DOHH2 (cell line): Measurements from ENCODE around the gene OLIG3.

Experiments used
- CTCF ChIP-seq: fragments of 200-600 bp; sonication (generic); IDR thresholded peaks from one replicate; pipeline ENCODE4 v1.5.1; 2014; ENCODE audit warnings: antibody characterized with exemption, mild to moderate bottlenecking, low read depth, low read length; ENCODE audit not compliant: poor library complexity, severe bottlenecking
- EZH2phosphoT487 ChIP-seq: fragments of 200-600 bp; sonication (generic); IDR thresholded peaks from 2 replicates; pipeline ENCODE4 v1.6.1; 2017; ENCODE audit warnings: borderline replicate concordance, mild to moderate bottlenecking, antibody characterized with exemption, low read length, moderate library complexity, mixed read lengths

- no peak for TF ChIP-seq CTCF
- no peak for TF ChIP-seq EZH2phosphoT487
These were observed 48.5 kb upstream of the OLIG3 start for GRCh38 chr6:137542713-137543112.
